ENCODE results near the gene PGS1.

GRCh38 chr17:78330570-78331224, 47.8 kb upstream of the PGS1 start:
- TF ChIP-seq CTCF (IDR thresholded peaks at IDR 0.05; ENCODE audit: poor library complexity) (no peak), EZH2phosphoT487 (IDR thresholded peaks at IDR 0.05; ENCODE audit: low read depth, severe bottlenecking, unreplicated experiment) (no peak)
